Astrocyte of the cerebellum (primary cell): ENCODE results near the gene RASSF5.

Experiments
- DNase-seq: peaks from one replicate; pipeline ENCODE4 v3.0.0-alpha.2; 2011; ENCODE audit warnings: low read depth
- H3K4me3 ChIP-seq: 2 replicates; pipeline ENCODE4 v1.5.1; 2011; ENCODE audit warnings: mild to moderate bottlenecking, low read depth, low read length, moderate library complexity
- in situ Hi-C: cut with HindIII; loops from 2 replicates; pipeline ENCODE4 v1.10.0; 2017; ENCODE audit warnings: low sequenced_read_pairs
- TF ChIP-seq, protein P1 (sequence below): IDR thresholded peaks from 2 replicates; pipeline ENCODE4 v1.5.1; 2012; ENCODE audit warnings: low read length, low read depth, moderate library complexity, mild to moderate bottlenecking; ENCODE audit errors: missing control alignments

RASSF5 gene

GRCh38 chr1:206529425-206529824, 22.1 kb downstream of the RASSF5 start:
- no peak overlapping the region for H3K4me3 ChIP-seq
- in situ Hi-C loops: no loop called here
- TF ChIP-seq, protein P1, sequence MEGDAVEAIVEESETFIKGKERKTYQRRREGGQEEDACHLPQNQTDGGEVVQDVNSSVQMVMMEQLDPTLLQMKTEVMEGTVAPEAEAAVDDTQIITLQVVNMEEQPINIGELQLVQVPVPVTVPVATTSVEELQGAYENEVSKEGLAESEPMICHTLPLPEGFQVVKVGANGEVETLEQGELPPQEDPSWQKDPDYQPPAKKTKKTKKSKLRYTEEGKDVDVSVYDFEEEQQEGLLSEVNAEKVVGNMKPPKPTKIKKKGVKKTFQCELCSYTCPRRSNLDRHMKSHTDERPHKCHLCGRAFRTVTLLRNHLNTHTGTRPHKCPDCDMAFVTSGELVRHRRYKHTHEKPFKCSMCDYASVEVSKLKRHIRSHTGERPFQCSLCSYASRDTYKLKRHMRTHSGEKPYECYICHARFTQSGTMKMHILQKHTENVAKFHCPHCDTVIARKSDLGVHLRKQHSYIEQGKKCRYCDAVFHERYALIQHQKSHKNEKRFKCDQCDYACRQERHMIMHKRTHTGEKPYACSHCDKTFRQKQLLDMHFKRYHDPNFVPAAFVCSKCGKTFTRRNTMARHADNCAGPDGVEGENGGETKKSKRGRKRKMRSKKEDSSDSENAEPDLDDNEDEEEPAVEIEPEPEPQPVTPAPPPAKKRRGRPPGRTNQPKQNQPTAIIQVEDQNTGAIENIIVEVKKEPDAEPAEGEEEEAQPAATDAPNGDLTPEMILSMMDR: no peak
- DNase-seq: no peak

DNA sequence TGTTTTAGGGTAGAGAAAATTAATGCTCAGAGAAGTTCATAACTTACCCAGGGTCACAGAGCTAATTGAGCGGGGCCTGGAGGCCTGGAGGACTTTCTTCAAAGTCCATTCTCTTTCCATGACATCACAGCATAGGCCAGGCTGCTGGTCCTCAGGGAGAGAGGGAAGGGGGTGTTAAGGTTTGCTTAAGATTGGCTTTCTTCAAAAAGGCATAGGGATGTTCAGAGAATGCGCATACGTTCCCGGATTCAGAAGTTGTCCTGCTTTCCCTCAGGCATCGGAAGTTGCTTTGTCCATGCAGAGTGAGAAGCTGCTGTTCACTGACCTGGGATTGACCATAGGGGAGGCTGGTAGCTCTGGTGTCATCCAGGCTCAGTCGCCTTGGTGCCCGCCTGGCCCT, 25.0 kb downstream of the RASSF5 start:
- TF ChIP-seq, protein P1: no peak
- H3K4me3 ChIP-seq: no peak overlapping the region
- in situ Hi-C loops: no loop called here
- DNase-seq: no peak

DNA sequence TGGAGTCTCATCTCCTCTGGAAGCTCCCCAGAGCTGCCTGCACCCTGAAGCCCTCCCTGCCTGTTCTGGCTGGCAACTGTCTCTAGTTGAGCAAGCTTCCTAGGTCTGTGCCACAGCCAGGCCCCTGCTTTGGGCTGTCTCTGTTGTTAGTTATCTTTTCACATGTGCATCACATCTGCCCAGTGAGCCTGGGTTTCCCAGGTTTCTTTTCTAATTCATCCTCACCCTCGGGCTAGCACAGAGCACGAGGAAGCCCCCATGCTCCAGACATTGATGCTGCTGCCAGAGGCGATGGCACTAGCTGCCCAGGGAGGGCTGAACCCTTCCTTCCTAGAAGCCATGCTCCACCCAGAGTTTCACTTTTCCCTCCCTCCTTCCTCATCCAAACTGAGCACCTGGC, 27.2 kb downstream of the RASSF5 start:
- in situ Hi-C loops: no loop called here
- H3K4me3 ChIP-seq: no peak overlapping the region
- no peak for DNase-seq
- TF ChIP-seq, protein P1: no peak

DNA sequence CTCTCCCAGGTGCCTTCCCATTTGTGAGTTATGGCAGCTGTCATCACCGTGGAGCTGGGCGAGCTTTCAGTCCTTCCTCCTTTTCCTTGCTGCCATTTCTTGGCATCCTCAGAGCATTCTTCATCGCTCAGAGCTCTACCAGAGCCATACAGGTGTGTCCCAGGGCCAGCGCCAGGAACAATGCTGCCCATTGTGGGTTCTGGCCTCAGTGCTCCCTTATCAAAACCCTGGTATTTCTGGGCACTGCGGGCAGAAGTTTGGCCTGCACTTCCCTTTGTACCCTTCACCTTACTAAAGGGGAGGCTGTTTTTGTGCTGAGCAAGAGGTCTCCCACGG, 28.5 kb downstream of the RASSF5 start:
- in situ Hi-C loops: no loop called here
- no peak overlapping the region for H3K4me3 ChIP-seq
- TF ChIP-seq, protein P1: no peak
- DNase-seq: no peak

DNA sequence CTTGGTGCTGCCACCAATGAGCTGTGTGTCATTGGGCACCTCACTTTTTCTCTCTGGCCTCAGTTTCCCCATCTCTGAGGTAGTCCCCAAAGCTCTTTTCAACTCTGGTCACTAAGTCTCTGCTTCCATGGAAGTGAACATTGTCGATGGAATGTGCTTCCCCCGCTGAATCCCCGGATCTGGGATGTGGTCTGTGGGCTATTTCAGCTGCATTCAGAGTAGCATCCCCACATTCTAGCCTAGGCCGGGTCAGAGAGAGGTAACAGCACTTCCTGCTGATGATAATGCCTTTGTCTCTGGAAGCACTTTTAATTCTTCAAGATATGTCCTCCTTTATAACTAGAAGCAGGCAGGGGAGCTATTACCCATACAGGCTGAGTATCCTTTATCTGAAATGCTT, 29.8 kb downstream of the RASSF5 start:
- no peak for DNase-seq
- TF ChIP-seq, protein P1: no peak
- no peak overlapping the region for H3K4me3 ChIP-seq
- in situ Hi-C loops: no loop called here

DNA sequence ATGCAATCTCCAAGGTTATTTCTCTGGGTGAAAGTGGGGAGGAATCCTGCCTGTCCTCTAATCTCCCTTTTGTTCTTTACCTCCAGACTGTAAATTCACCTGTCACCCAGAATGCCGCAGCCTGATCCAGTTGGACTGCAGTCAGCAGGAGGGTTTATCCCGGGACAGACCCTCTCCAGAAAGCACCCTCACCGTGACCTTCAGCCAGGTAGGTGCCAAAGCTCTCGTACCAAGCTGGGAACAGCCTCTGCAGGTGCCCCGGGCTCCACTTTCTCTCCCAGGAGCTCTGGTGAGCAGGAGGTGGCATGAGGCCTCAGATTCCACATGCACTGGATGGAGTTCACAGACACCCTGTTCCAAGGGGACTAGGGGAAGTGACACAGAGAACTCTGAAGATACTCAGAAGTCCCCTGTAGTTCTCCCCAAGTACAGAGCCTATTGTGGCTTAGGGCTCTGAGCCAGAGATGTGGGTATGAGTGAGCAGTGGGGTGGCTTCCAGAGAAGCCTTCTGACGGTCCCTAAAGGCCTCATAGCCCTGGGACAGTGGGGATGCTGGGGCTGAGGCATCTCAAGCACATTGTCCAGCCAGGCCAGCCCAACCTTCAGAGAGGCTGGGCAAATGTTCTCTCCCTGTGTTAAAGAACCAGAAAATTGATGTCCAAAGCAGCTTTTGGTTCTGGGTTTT, 30.9 kb downstream of the RASSF5 start:
- in situ Hi-C loops: no loop called here
- no peak for DNase-seq
- H3K4me3 ChIP-seq: no peak overlapping the region
- TF ChIP-seq, protein P1: no peak
